B cell (primary cell): ENCODE results near the gene HYDIN.

Experiments
- CTCF ChIP-seq: fragments of 200-600 bp; IDR thresholded peaks from one replicate; pipeline ENCODE4 v1.8.0; 2022; ENCODE audit warnings: antibody characterized with exemption, mild to moderate bottlenecking
- EZH2 ChIP-seq: IDR thresholded peaks from 2 replicates; pipeline ENCODE4 v1.6.1; 2012; ENCODE audit warnings: borderline replicate concordance, low read depth, mild to moderate bottlenecking, moderate library complexity, low read length; ENCODE audit not compliant: insufficient read depth, poor library complexity, severe bottlenecking

GRCh38 chr16:70800311-70800710 is 430.2 kb downstream of the HYDIN start:
- TF ChIP-seq CTCF (no peak), EZH2 (no peak)
